ENCODE results near the gene IST1. TPM values are rescaled to one million over a fixed set of nuclear protein-coding genes. Genes with fewer than 3 reads are reported as not detected.

Gene IST1
- total and polyA plus RNA-seq, 2 experiments from 2014 or later, result 144 to 240 TPM

DNA sequence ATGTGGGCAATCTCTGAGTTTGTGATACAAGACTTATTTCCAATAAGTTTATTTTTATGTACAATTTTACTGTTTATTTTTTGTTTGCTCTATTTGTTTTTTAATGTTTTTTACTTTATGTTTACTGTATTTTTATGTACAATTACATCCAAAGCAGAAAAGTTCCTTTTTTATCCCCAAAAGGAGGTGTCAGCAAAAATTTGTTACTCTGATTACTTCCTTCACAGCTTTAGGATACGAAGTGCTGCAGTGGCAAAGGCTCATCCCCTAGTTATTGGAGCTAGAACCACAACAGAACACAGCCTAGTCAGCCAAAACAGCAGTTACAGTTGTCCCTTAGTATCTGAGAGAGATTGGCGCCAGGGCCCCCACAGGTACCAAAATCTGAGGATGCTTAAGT is 35.7 kb downstream of the IST1 start:
- TF ChIP-seq EZH2 (IDR thresholded peaks at IDR 0.05; ENCODE audit: borderline replicate concordance) (no peak), EZH2phosphoT487 (IDR thresholded peaks at IDR 0.05; ENCODE audit: low read depth, severe bottlenecking, unreplicated experiment) (no peak)
- TF ChIP-seq, protein P1, sequence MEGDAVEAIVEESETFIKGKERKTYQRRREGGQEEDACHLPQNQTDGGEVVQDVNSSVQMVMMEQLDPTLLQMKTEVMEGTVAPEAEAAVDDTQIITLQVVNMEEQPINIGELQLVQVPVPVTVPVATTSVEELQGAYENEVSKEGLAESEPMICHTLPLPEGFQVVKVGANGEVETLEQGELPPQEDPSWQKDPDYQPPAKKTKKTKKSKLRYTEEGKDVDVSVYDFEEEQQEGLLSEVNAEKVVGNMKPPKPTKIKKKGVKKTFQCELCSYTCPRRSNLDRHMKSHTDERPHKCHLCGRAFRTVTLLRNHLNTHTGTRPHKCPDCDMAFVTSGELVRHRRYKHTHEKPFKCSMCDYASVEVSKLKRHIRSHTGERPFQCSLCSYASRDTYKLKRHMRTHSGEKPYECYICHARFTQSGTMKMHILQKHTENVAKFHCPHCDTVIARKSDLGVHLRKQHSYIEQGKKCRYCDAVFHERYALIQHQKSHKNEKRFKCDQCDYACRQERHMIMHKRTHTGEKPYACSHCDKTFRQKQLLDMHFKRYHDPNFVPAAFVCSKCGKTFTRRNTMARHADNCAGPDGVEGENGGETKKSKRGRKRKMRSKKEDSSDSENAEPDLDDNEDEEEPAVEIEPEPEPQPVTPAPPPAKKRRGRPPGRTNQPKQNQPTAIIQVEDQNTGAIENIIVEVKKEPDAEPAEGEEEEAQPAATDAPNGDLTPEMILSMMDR (IDR thresholded peaks at IDR 0.05; ENCODE audit: poor library complexity), result no peak
- Histone ChIP-seq H3K4me1 (ENCODE audit: insufficient read depth) (peaks cover 49% of the 10 kb centered on the region), H3K27me3 (no peaks in the 10 kb centered on the region), H4K20me1 (ENCODE audit: insufficient read depth, poor library complexity, severe bottlenecking) (peaks cover 62% of the 10 kb centered on the region), H3K4me3 (no peak overlapping the region), H3K4me2 (no peak overlapping the region), H3K36me3 (replicated peaks; ENCODE audit: insufficient read depth, low read depth) (peaks cover 3% of the 10 kb centered on the region), H3K79me2 (peaks cover 51% of the 10 kb centered on the region), H3K9me2 (replicated peaks; ENCODE audit: insufficient read depth) (no peaks in the 10 kb centered on the region), H3K9me3 (ENCODE audit: low read depth) (no peaks in the 10 kb centered on the region), H3K27ac (no peak overlapping the region), H2AFZ (no peak overlapping the region)
- DNase-seq (ENCODE audit: low spot score), result no peak
- 98% methylated on average over 2 of the region's 2 CpGs for WGBS (ENCODE audit: low lambda C conversion rate, missing lambda C conversion rate)

DNA sequence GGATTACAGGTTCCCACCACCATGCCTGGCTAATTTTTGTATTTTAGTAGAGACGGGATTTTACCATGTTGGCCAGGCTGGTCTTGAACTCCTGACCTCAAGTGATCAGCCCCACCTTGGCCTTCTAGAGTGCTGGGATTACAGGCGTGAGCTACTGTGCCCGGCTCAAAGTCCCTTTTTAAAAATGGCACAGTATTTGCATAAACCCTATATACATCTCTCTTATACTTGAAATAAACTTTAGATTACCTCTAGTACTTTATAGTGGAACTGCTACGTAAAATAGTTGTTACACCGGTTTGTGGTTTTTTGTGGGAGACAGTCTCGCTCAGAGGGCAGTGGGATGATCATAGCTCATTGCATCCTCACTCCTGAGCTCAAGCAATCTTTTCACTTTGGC is 36.3 kb downstream of the IST1 start:
- Histone ChIP-seq H3K36me3 (replicated peaks; ENCODE audit: insufficient read depth, low read depth) (peaks cover 3% of the 10 kb centered on the region), H4K20me1 (ENCODE audit: insufficient read depth, poor library complexity, severe bottlenecking) (peaks cover 59% of the 10 kb centered on the region), H3K4me1 (ENCODE audit: insufficient read depth) (peaks cover 45% of the 10 kb centered on the region), H3K79me2 (peaks cover 47% of the 10 kb centered on the region), H3K4me2 (no peak overlapping the region), H3K9me3 (ENCODE audit: low read depth) (no peaks in the 10 kb centered on the region), H2AFZ (no peak overlapping the region), H3K27me3 (no peaks in the 10 kb centered on the region), H3K9me2 (replicated peaks; ENCODE audit: insufficient read depth) (no peaks in the 10 kb centered on the region), H3K4me3 (no peak overlapping the region), H3K27ac (no peak overlapping the region)
- DNase-seq (ENCODE audit: low spot score), result no peak
- TF ChIP-seq EZH2phosphoT487 (IDR thresholded peaks at IDR 0.05; ENCODE audit: low read depth, severe bottlenecking, unreplicated experiment), result no peak
- TF ChIP-seq, protein P1 (IDR thresholded peaks at IDR 0.05; ENCODE audit: poor library complexity), result no peak
- no peak for TF ChIP-seq EZH2 (IDR thresholded peaks at IDR 0.05; ENCODE audit: borderline replicate concordance)
- 91% methylated on average over 6 of the region's 6 CpGs for WGBS (ENCODE audit: low lambda C conversion rate, missing lambda C conversion rate)

DNA sequence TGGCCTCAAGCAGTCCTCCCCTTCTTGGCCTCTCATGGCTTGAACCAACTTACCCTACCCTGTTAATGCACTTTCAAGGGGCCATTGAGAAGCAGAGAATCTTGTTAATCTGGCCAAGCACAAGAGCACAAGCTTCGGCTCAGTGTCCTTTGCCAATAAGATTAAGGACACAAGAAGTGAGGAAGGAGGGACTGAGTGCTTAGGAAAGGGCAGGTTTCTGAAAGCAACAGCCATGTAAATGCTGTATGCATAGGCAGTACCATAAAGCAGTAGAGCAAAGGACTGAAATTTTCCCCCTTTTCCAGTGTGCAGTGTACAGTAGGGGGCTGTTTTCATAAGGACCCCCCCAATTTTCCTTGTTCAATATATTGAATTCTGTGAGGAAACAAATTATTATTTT is 37.7 kb downstream of the IST1 start:
- Histone ChIP-seq H3K4me1 (ENCODE audit: insufficient read depth) (peaks cover 31% of the 10 kb centered on the region), H4K20me1 (ENCODE audit: insufficient read depth, poor library complexity, severe bottlenecking) (peaks cover 49% of the 10 kb centered on the region), H3K36me3 (replicated peaks; ENCODE audit: insufficient read depth, low read depth) (peaks cover 3% of the 10 kb centered on the region)

More for the DNA sequence above, 37.7 kb downstream of the IST1 start:
- no peak overlapping the region for H3K4me3 ChIP-seq
- H3K4me2 ChIP-seq, result no peak overlapping the region
- H3K27ac ChIP-seq, result no peak overlapping the region
- H3K27me3 ChIP-seq, result no peaks in the 10 kb centered on the region
- no peaks in the 10 kb centered on the region for H3K9me2 ChIP-seq (replicated peaks; ENCODE audit: insufficient read depth)
- WGBS (ENCODE audit: low lambda C conversion rate, missing lambda C conversion rate), result 88% methylated on average over 1 of the region's 1 CpG
- TF ChIP-seq, protein P1 (IDR thresholded peaks at IDR 0.05; ENCODE audit: poor library complexity), result no peak
- TF ChIP-seq EZH2 (IDR thresholded peaks at IDR 0.05; ENCODE audit: borderline replicate concordance) (no peak), EZH2phosphoT487 (IDR thresholded peaks at IDR 0.05; ENCODE audit: low read depth, severe bottlenecking, unreplicated experiment) (no peak)
- no peak overlapping the region for H2AFZ ChIP-seq
- H3K9me3 ChIP-seq (ENCODE audit: low read depth), result no peaks in the 10 kb centered on the region
- peaks cover 44% of the 10 kb centered on the region for H3K79me2 ChIP-seq
- DNase-seq (ENCODE audit: low spot score), result no peak
